GM21825 (cell line): ENCODE measurements around the gene HHIPL1.

ENCODE experiments used
- ATAC-seq: cut with Tn5 transposase; IDR thresholded peaks from one replicate; pipeline ENCODE4 v1.9.1; 2021; ENCODE audit warnings: mild to moderate bottlenecking, moderate library complexity; ENCODE audit not compliant: unreplicated experiment

HHIPL1 gene

DNA sequence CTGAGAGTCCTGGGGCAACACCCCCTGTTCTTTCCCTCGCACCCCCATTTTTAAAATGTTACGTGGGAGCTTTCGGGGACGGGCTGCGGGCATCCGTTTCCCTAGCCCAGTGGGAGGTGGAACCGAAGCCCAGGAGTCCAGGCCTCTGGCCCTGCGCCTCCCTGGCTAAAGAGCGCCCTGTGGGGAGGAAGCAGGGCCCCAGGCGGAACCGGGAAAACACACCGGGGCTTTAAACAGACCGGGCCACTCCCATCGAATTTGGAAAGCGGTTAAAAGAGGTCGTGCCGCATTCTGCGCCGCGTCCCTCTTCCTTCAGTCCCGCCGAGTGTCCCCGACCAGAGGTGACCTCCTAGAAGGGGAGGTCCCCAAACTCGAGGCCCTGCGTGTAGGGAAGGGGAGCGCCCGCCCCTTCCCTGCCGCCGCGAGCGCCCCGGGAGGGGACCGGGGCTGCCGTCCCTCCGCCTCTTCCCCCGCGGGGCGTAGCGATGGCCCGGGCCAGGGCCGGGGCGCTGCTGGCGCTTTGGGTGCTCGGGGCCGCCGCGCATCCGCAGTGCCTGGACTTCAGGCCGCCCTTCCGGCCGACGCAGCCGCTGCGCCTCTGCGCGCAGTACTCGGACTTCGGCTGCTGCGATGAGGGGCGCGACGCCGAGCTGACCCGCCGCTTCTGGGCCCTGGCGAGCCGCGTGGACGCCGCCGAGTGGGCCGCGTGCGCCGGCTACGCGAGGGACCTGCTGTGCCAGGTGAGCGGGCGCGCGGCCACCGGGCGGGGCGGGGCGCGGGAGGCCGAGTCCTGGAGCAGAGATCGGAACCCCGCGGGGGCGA is at the start of gene HHIPL1:
Gene HHIPL1, plus strand, starts transcription at position 407 of the 822 bp plus-strand sequence. Its CDS starts 79 bp downstream, at position 486.
- ATAC-seq, result no peak

GRCh38 chr14:99595524-99595923 is 49.4 kb upstream of the HHIPL1 start:
- ATAC-seq, result no peak

DNA sequence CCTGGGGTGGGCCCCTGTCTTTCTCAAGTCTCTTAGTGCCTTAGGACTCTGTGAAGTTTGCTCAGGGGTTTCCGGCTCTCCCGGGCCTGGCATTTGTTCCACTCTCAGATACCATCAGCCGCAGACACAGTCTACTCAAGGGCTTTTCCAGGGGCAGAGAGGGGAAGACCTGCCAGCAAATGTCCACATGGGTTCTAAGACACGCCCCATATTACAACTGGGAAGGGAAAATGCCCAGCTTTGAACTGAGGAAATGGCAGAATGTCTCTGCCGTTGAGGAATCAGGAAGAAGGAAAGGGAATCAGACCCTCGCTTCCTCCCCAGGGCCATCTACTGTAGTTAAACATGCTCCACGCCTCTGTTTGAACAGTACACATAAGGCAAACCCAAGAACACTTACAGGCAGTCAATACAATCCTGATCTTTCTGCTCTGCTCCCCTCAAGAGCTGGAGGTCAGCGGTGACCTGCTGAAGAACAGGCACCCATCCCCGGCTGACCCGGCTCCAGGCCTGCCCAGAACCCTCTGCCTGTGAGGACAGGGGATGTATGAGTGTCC is 48.8 kb upstream of the HHIPL1 start:
- no peak for ATAC-seq

GRCh38 chr14:99596772-99597171 is 48.2 kb upstream of the HHIPL1 start:
- no peak for ATAC-seq

GRCh38 chr14:99597911-99598600 is 46.9 kb upstream of the HHIPL1 start:
- ATAC-seq, result no peak

DNA sequence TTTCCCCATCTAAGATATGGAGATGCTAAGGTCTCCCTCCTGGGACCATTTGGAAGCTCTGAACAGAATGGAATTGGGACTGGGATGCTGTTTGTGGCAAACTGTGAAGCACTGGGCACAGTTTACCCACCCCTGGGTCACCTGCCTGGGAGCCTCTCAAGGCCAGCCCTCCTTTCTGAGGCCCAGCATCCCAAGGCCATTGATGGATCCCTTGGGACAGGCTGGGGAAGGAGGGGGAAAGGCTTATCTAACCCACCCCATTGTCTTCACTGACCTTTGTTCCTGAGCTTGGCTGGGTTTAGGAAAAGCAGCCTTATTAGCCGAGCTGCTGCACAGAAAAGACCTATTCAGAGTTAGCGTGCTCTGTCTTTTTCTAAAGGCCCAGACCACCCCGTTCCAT is 46.2 kb upstream of the HHIPL1 start:
- no peak for ATAC-seq

GRCh38 chr14:99599393-99599792 is 45.5 kb upstream of the HHIPL1 start:
- ATAC-seq, result no peak

DNA sequence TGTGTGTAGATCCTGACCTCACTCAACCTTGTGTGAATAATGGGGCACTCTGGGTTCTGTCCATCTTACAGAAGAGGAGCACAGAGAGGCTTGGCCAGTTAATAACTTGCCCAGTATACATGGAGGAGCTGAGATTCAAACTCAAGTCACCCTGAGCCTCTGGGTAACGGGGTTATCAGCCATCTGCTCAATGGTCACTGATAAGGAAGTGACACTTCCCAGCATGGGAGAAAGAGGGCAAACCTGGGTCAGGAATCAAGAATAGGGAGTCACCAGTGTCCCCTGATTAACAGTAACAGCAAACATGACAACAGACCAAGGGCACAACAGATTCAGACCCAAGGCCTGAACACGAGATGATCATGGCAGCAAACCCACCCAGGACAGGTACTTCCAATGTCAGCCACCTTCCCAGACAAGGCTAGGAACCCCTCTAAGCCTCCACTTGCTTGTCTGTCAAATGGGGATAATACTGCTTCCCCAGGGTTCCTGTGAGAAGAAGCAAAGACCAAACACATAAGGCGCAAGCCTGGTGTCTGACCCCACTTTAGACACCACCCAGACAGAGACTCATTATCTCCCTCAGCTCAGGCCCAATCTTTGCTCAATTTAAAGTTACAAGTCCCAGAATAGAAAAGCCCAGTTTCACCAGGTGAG is 44.6 kb upstream of the HHIPL1 start:
- ATAC-seq, result no peak

DNA sequence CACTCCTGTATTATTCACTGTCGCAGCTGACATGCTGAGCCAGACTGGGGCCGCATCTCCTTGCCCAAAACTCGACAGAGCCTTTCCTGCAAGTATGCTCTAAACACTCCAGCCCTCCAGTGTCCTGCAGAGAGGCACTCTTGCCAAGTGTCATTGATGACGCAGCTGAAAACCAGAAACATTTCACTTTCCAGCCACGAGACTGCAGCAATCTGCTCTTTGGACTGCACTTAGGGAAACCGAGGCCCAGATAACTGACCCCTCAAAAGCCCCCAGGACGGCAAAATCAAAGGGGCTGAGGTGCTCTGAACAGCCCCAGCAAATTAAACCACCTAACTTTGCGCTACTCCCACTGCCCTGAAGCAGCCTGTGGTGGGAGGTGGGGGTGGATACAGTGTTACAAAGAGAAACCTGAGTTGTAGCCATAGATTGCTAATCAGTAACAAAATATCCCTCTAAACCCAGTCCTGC is 43.5 kb upstream of the HHIPL1 start:
- no peak for ATAC-seq

DNA sequence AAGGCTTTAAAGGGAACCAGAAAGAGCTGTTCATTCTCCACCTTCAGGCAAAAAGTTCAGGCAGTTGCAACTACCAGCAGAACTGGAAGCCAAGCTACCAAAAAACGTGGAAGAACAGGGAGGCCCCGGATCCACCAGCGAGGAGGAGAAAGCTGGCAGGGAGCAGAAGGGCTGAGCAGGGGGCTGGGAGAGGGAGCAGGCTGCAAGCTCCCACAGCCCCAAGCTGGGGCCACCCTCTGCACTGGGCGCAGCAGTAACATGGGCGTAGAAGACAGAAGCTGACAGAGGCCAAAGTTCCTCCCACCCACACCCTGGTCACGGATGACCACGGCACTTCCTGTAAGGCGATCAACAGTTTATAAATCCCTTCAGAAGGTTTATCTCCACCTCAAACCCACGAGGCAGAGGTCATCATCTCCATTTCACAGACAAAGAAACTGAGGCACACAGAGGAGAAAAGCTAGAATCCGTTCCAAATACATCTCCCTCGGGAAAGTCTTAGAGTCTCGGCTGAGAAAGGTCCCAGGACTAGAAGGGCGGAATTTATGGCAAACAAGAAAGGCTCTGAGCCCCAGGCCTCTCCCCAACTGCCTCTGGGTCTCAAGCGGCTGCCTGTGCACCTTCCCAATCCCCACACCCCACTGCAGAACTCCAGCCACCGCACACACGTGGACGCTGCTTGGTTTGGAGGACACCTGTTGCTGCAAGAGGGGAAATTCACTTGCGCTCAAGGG is 42.7 kb upstream of the HHIPL1 start:
- no peak for ATAC-seq

DNA sequence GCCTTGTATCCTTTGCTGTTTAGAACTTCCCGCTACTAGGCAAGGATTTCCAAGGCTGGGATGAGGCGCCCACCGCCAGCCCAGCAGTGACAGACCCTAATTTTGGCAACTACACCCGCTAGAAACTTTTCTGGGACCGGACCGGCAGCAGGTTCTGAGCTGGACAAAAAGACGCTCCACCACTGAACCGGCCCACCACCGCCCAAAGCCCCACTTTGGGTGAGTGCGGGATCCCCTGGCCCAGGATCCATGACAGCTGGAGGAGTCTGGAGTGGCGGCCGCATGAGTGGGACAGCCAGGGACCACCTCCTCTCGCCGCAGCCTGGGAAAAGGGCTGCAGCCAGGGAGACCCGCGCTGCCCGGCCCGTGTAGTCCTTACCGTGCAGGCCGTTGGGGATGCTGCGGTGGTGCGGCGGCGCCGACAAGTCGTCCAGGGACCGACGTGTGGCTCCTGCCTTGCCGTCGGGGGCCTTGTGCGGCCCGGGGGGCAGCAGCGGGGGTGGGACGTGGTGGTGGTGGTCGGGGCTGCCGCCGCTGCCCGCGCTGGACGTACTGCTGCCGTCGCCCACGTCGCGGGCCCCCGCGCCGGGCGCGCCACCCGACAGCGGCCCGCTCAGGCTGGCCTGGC is 42.0 kb upstream of the HHIPL1 start:
- ATAC-seq, result no peak

DNA sequence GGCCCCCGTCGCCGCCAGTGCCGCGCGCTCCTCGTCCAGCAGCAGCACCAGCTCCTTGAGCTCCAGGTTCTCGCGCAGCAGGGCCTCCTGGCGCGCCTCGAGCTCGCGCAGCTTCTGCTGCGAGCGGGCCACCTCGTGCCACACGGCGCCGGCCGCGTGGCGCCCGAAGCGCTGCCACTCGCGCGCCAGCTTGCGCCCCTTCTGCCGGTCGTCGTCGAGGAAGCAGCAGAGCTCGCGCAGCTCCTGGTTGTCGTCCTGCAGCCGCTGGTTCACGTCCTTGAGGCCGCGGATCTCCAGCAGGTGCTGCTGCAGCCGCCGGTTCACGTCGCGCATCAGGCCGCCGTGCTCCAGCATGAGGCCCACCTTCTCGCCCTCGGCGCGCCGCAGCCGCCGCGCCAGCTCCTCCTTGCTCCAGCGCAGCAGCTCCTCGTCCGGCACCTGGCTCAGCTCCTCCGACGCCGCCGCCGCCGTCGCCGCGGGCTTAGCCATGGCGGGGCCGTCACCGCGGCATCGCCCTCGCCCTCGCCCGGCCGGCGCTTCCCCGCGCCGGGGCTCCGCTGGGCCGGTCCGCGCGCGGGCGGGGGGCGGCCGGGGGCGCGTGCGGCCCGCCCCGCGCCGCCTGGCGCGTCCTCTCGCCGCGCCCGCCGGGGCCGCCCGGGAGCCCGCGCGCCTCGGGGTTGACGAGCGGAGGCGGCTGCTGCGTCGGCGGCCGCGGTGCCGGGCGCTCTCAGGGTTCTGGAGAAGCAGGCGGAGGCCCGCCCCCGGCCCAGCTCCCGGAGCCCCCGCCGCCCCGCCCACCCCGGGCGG is 41.3 kb upstream of the HHIPL1 start, which contains the start of gene CCDC85C:
Gene CCDC85C, minus strand, starts transcription at position 737 of the 807 bp plus-strand sequence. Its CDS starts 248 bp downstream, at position 489.
- peak; percentile 1 for ATAC-seq

DNA sequence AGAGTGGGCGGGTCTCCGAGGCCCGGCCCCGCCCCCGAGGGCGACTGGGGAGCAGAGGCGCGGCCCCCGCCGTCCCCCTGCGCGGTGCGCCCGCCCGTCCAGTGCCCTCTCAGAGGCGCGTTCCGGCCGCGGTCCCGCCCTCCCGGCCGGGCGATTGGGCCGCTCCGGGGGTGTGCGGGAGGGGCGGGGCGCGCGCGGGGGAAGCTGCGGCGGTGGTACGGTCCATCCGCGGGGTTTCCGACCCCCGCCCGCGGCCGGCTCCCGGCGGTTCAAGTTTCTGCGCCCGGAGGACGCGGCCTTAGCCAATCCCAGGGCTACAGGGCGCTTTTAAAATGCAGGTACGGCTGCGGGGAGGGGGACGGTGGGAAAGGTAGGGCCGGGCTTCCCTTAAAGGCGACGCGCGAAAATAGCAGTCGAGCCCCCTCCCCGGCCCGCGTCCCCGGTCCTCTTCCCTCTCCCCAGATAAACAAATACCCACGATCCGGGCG is 40.6 kb upstream of the HHIPL1 start:
- peak; percentile 90 for ATAC-seq

GRCh38 chr14:99604766-99605298 is 40.1 kb upstream of the HHIPL1 start:
- peak; percentile 4 for ATAC-seq

GRCh38 chr14:99605299-99605961 is 39.5 kb upstream of the HHIPL1 start:
- ATAC-seq, result no peak

GRCh38 chr14:99606359-99606758 is 38.6 kb upstream of the HHIPL1 start:
- no peak for ATAC-seq

DNA sequence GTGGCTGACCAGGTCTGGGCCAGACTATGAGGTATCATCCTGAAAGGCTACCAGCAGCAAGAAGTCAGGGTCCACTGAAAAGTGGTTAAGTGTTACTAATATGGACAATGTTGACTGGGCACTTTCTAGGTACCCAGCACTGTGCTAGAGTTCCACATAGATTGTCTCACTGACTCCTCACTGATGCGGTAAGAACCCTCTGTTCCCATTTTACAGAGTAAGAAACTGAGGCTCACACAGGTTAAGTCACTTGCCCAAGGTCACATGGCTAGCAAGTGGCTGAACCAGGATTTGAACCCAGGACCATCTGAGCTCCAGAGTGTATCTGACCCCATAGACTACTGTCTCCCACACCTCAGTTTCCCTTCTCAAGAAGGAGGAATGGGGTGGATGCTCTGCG is 36.3 kb upstream of the HHIPL1 start:
- ATAC-seq, result no peak
